Endodermal cell (in vitro differentiated cells): ENCODE results near the gene CCDC33. TPM values are rescaled to one million over a fixed set of nuclear protein-coding genes. Genes with fewer than 3 reads are reported as not detected.

Experiments used
- DNase-seq: peaks from one replicate; pipeline ENCODE4 v3.0.0-alpha.2; 2017
- H3K27ac ChIP-seq: 2 replicates; pipeline ENCODE4 v1.5.1; 2013; ENCODE audit warnings: mild to moderate bottlenecking, low read depth, low read length, moderate library complexity
- H3K27me3 ChIP-seq: 2 replicates; pipeline ENCODE4 v1.6.1; 2013; ENCODE audit warnings: mild to moderate bottlenecking, low read length, moderate library complexity; ENCODE audit not compliant: insufficient read depth, control insufficient read depth, poor library complexity, severe bottlenecking
- H3K36me3 ChIP-seq: 2 replicates; pipeline ENCODE4 v1.7.0; 2013; ENCODE audit warnings: mild to moderate bottlenecking, low read length, moderate library complexity; ENCODE audit not compliant: control insufficient read depth, insufficient read depth
- H3K4me1 ChIP-seq: one replicate; pipeline ENCODE4 v1.7.0; 2013; ENCODE audit warnings: low read length; ENCODE audit not compliant: control insufficient read depth, insufficient read depth
- H3K4me3 ChIP-seq: 2 replicates; pipeline ENCODE4 v1.5.1; 2013; ENCODE audit warnings: mild to moderate bottlenecking, low read length, moderate library complexity
- H3K9ac ChIP-seq: 2 replicates; pipeline ENCODE4 v1.6.1; 2013; ENCODE audit warnings: mild to moderate bottlenecking, low read length, moderate library complexity; ENCODE audit not compliant: poor library complexity, severe bottlenecking; ENCODE audit errors: extremely low read depth
- H3K9me3 ChIP-seq: 2 replicates; pipeline ENCODE4 v1.6.1; 2013; ENCODE audit warnings: mild to moderate bottlenecking, low read length, moderate library complexity; ENCODE audit not compliant: control insufficient read depth
- H3K27ac Mint-ChIP-seq: 2 replicates; pipeline ENCODE4 v1.8.0; 2020; ENCODE audit warnings: mixed read lengths
- H3K27me3 Mint-ChIP-seq: 2 replicates; pipeline ENCODE4 v1.8.0; 2021; ENCODE audit warnings: mild to moderate bottlenecking, mixed read lengths; ENCODE audit not compliant: insufficient read depth
- H3K36me3 Mint-ChIP-seq: 2 replicates; pipeline ENCODE4 v1.8.0; 2020; ENCODE audit warnings: low read depth, mixed read lengths
- H3K4me1 Mint-ChIP-seq: 2 replicates; pipeline ENCODE4 v1.8.0; 2020; ENCODE audit warnings: mixed read lengths
- H3K4me3 Mint-ChIP-seq: 2 replicates; pipeline ENCODE4 v1.8.0; 2020; ENCODE audit warnings: mild to moderate bottlenecking, moderate library complexity, mixed read lengths
- H3K9me3 Mint-ChIP-seq: 2 replicates; pipeline ENCODE4 v1.8.0; 2020; ENCODE audit warnings: mild to moderate bottlenecking, mixed read lengths
- CTCF ChIP-seq: fragments of 200-600 bp; sonication (generic); conservative IDR thresholded peaks from 2 replicates; pipeline ENCODE4 v1.5.0; 2021; ENCODE audit warnings: antibody characterized with exemption, mild to moderate bottlenecking
- WGBS, 2 experiments: methylation state at CpG; one replicate each; pipeline versions ENCODE4 v1.1.5 to v1.1.7; 2013; ENCODE audit warnings: missing lambda C conversion rate in 2 of 2, mixed read lengths in 1 of 2; ENCODE audit not compliant: insufficient coverage in 1 of 2, insufficient read length in 1 of 2; 5-methylcytosine and 5-hydroxymethylcytosine counted together
- total RNA-seq, 2 donors: library from RNA; stranded (reverse); fragmentation: NEBNext Ultra II Directional in 1 of 2; extraction: Animal tissue kit (Norgen Biotek cat#: 25700) in 1 of 2; gene quantifications; 2 replicates in 1 of 2; 3 replicates in 1 of 2; pipeline ENCODE4 v1.2.1, GENCODE V29; 2021

Gene CCDC33
- total RNA-seq, 2 donors from 2014 or later: 2.8 to 3.5 TPM

GRCh38 chr15:74373056-74373650 lies 137.0 kb downstream of the CCDC33 start:
- H3K4me1 ChIP-seq: no peaks in the 10 kb centered on the region
- peaks cover 15% of the 10 kb centered on the region for H3K4me1 Mint-ChIP-seq
- H3K9ac ChIP-seq: no peak overlapping the region
- peak overlapping the region; percentile 63 for H3K4me3 Mint-ChIP-seq
- H3K36me3 Mint-ChIP-seq: no peaks in the 10 kb centered on the region
- H3K4me3 ChIP-seq: no peak overlapping the region
- no peak overlapping the region for H3K27ac ChIP-seq
- no peaks in the 10 kb centered on the region for H3K9me3 ChIP-seq
- H3K9me3 Mint-ChIP-seq: no peaks in the 10 kb centered on the region
- no peaks in the 10 kb centered on the region for H3K36me3 ChIP-seq
- H3K27me3 ChIP-seq: no peaks in the 10 kb centered on the region
- H3K27ac Mint-ChIP-seq: peak overlapping the region; percentile 72
- peaks cover 2% of the 10 kb centered on the region for H3K27me3 Mint-ChIP-seq
- DNase-seq: no peak
- WGBS, 2 experiments: 60 to 72% methylated on average over 4 to 13 of the region's 13 CpGs
- TF ChIP-seq CTCF: no peak

DNA sequence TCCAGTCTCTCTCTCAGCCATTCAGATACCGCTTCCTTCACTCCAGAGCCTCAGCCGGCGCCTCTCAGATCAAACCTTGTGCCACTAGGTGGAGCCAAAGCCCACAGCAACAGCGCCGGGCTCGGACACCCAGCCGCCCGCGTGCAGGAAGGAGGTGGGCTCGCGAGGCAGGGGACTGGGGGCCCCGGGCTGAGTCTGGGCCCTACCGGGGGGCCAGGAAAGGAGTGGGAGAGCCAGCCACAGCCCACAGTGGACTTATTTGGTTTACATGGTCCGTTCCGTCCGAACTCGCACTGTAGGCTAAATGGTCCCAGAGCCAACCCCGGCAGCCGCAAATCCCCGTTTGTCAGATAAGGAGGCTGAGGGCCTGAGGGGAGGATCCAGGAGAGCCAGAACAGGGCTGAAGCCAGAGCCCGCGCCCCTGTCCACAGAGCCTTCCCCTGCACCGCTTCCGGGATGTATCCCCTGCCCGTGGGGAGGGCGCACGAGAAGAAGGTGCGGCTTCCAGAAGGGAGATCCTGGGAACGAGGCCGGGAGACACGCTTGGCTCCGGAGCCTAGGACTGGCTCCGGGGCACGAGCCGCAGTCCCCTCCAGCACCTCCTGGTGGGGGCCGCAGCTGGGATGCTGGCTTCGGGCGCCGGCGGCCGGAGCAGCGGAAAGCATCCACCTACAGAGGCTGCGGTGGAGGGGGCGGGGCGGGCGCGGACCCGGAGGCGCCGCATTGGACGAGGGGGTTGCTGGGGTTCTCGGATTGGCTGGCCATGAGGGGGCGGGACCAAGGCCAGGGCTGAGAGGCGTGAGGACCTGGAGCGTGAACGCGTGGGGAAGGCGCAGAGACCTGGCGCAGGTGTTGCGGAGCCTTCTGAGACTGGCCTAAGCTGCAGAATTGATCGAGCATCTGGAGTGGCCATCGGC lies 137.9 kb downstream of the CCDC33 start:
- H3K27ac ChIP-seq: no peak overlapping the region
- H3K27ac Mint-ChIP-seq: peak overlapping the region; percentile 91
- DNase-seq: peak; percentile 99
- H3K9me3 ChIP-seq: no peaks in the 10 kb centered on the region
- peaks cover 2% of the 10 kb centered on the region for H3K27me3 Mint-ChIP-seq
- H3K4me1 Mint-ChIP-seq: peaks cover 15% of the 10 kb centered on the region
- 1 to 4% methylated on average over 17 to 62 of the region's 62 CpGs for WGBS, 2 experiments
- peak overlapping the region; percentile 87 for H3K4me3 ChIP-seq
- peak; percentile 95 for TF ChIP-seq CTCF
- no peaks in the 10 kb centered on the region for H3K9me3 Mint-ChIP-seq
- H3K9ac ChIP-seq: peak overlapping the region; percentile 25
- H3K36me3 Mint-ChIP-seq: no peaks in the 10 kb centered on the region
- no peaks in the 10 kb centered on the region for H3K27me3 ChIP-seq
- H3K36me3 ChIP-seq: no peaks in the 10 kb centered on the region
- no peaks in the 10 kb centered on the region for H3K4me1 ChIP-seq
- peak overlapping the region; percentile 63 for H3K4me3 Mint-ChIP-seq

- WGBS, 2 experiments: 28 to 32% methylated on average over 6 to 11 of the region's 11 CpGs
- H3K27me3 ChIP-seq: no peaks in the 10 kb centered on the region
- no peak overlapping the region for H3K27ac ChIP-seq
- peak overlapping the region; percentile 87 for H3K4me3 ChIP-seq
- Mint-ChIP-seq H3K4me3 (peak overlapping the region; percentile 63), H3K9me3 (no peaks in the 10 kb centered on the region), H3K27me3 (peaks cover 2% of the 10 kb centered on the region), H3K27ac (no peak overlapping the region), H3K36me3 (no peaks in the 10 kb centered on the region), H3K4me1 (peaks cover 15% of the 10 kb centered on the region)
- H3K9me3 ChIP-seq: no peaks in the 10 kb centered on the region
- H3K36me3 ChIP-seq: no peaks in the 10 kb centered on the region
- H3K9ac ChIP-seq: no peak overlapping the region
- DNase-seq: no peak
- no peak for TF ChIP-seq CTCF
- H3K4me1 ChIP-seq: no peaks in the 10 kb centered on the region
Measured at GRCh38 chr15:74374648-74375302, 138.6 kb downstream of the CCDC33 start.
